ENCODE results near the gene PARVA. TPM values are rescaled to one million over a fixed set of nuclear protein-coding genes. Genes with fewer than 3 reads are reported as not detected.

PARVA gene
- total RNA-seq, 4 donors from 2014 or later: 167 to 245 (median 240) TPM

GRCh38 chr11:12459865-12460444, 82.6 kb downstream of the PARVA start:
- H3K27ac ChIP-seq: peak overlapping the region; percentile 61 to 82 (median 68)
- H3K4me1 ChIP-seq: peaks cover 32 to 71% (median 36%) of the 10 kb centered on the region in 3 donors
- no peak for ATAC-seq
- no peak overlapping the region for H3K4me3 ChIP-seq
- TF ChIP-seq EP300 (IDR thresholded peaks at IDR 0.05) (no peak), POLR2AphosphoS5 (IDR thresholded peaks at IDR 0.05) (no peak), POLR2A (IDR thresholded peaks at IDR 0.05) (no peak), CTCF (IDR thresholded peaks at IDR 0.05) (no peak)
- H3K36me3 ChIP-seq: no peaks in the 10 kb centered on the region
- WGBS, 2 donors (ENCODE audit: low coverage in 1 of 2): 68 to 71% methylated on average over 3 of the region's 3 CpGs
- peaks cover 0 to 9% (median 0%) of the 10 kb centered on the region in 3 donors for H3K9me3 ChIP-seq
- no peaks in the 10 kb centered on the region for H3K27me3 ChIP-seq

GRCh38 chr11:12460466-12460865, 83.1 kb downstream of the PARVA start:
- no peaks in the 10 kb centered on the region for H3K36me3 ChIP-seq
- TF ChIP-seq POLR2A (IDR thresholded peaks at IDR 0.05) (no peak), CTCF (IDR thresholded peaks at IDR 0.05) (no peak), EP300 (IDR thresholded peaks at IDR 0.05) (no peak), POLR2AphosphoS5 (IDR thresholded peaks at IDR 0.05) (no peak)
- peak overlapping the region; percentile 39 to 82 (median 68) for H3K27ac ChIP-seq
- 10 to 49% methylated on average over 2 to 4 of the region's 4 CpGs for WGBS, 2 donors (ENCODE audit: low coverage in 1 of 2)
- H3K9me3 ChIP-seq: peaks cover 0 to 11% (median 0%) of the 10 kb centered on the region in 3 donors
- H3K4me1 ChIP-seq: peaks cover 31 to 65% (median 36%) of the 10 kb centered on the region in 3 donors
- no peak for ATAC-seq
- no peak overlapping the region for H3K4me3 ChIP-seq
- no peaks in the 10 kb centered on the region for H3K27me3 ChIP-seq

DNA sequence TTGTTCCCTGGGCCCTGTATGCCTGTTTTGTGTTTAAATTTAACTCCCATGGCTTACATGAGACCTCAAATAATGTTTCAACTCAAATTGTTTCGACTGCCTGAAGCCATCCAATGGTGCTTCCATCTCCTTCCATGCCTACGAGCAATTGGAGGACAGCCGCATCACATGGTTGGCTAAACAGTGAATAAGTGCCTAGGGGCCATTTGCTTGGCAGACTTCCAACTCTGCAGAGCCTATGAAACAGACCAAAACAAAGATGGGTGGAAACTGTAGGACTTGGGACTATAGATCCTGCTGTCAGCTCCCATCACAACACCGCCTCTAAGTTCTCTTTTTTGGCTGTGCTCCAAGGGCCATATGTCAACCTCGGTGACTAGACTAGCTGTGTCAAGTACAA, 84.1 kb downstream of the PARVA start:
- H3K27ac ChIP-seq: peak overlapping the region in 3 of 4 donors; percentile 47 to 82 (median 74)
- peaks cover 0 to 11% (median 0%) of the 10 kb centered on the region in 3 donors for H3K9me3 ChIP-seq
- peaks cover 21 to 55% (median 25%) of the 10 kb centered on the region in 3 donors for H3K4me1 ChIP-seq
- no peaks in the 10 kb centered on the region for H3K36me3 ChIP-seq
- no peak for ATAC-seq
- no peaks in the 10 kb centered on the region for H3K27me3 ChIP-seq
- no peak for TF ChIP-seq CTCF (IDR thresholded peaks at IDR 0.05)
- no peak for TF ChIP-seq POLR2AphosphoS5 (IDR thresholded peaks at IDR 0.05)
- 53% methylated on average over 3 of the region's 5 CpGs; no CpG with 5 or more reads in 1 of the 2 donors for WGBS, 2 donors (ENCODE audit: low coverage in 1 of 2)
- no peak overlapping the region for H3K4me3 ChIP-seq

GRCh38 chr11:12464303-12464702, 86.9 kb downstream of the PARVA start:
- WGBS, 2 donors (ENCODE audit: low coverage in 1 of 2): 94 to 97% methylated on average over 2 of the region's 2 CpGs
- H3K27ac ChIP-seq: no peak overlapping the region
- ATAC-seq: no peak
- H3K4me3 ChIP-seq: no peak overlapping the region
- H3K4me1 ChIP-seq: peaks cover 11 to 52% (median 12%) of the 10 kb centered on the region in 3 donors
- peaks cover 0 to 11% (median 0%) of the 10 kb centered on the region in 3 donors for H3K9me3 ChIP-seq
- H3K36me3 ChIP-seq: no peaks in the 10 kb centered on the region
- no peak for TF ChIP-seq EP300 (IDR thresholded peaks at IDR 0.05)
- TF ChIP-seq CTCF (IDR thresholded peaks at IDR 0.05): no peak
- no peak for TF ChIP-seq POLR2A (IDR thresholded peaks at IDR 0.05)
- TF ChIP-seq POLR2AphosphoS5 (IDR thresholded peaks at IDR 0.05): no peak
- H3K27me3 ChIP-seq: no peaks in the 10 kb centered on the region

- peaks cover 14 to 52% (median 19%) of the 10 kb centered on the region in 3 donors for H3K4me1 ChIP-seq
- WGBS, 2 donors (ENCODE audit: low coverage in 1 of 2): 90 to 95% methylated on average over 2 of the region's 2 CpGs
- no peak for ATAC-seq
- H3K9me3 ChIP-seq: peaks cover 0 to 11% (median 0%) of the 10 kb centered on the region in 3 donors
- H3K36me3 ChIP-seq: no peaks in the 10 kb centered on the region
- H3K27ac ChIP-seq: no peak overlapping the region
- no peak for TF ChIP-seq EP300 (IDR thresholded peaks at IDR 0.05)
- H3K4me3 ChIP-seq: no peak overlapping the region
- no peaks in the 10 kb centered on the region for H3K27me3 ChIP-seq
Observed at GRCh38 chr11:12465332-12465731, 88.0 kb downstream of the PARVA start.

Measured in gastroesophageal sphincter (tissue), 4 donors.